NCI-H748 (cell line): Measurements from ENCODE around the gene GSE1.

Experiments
- DNase-seq: peaks from one replicate; lab custom pipeline; 2025; ENCODE audit not compliant: unreplicated experiment; lab: John Stamatoyannopoulos, UW

Gene GSE1

DNA sequence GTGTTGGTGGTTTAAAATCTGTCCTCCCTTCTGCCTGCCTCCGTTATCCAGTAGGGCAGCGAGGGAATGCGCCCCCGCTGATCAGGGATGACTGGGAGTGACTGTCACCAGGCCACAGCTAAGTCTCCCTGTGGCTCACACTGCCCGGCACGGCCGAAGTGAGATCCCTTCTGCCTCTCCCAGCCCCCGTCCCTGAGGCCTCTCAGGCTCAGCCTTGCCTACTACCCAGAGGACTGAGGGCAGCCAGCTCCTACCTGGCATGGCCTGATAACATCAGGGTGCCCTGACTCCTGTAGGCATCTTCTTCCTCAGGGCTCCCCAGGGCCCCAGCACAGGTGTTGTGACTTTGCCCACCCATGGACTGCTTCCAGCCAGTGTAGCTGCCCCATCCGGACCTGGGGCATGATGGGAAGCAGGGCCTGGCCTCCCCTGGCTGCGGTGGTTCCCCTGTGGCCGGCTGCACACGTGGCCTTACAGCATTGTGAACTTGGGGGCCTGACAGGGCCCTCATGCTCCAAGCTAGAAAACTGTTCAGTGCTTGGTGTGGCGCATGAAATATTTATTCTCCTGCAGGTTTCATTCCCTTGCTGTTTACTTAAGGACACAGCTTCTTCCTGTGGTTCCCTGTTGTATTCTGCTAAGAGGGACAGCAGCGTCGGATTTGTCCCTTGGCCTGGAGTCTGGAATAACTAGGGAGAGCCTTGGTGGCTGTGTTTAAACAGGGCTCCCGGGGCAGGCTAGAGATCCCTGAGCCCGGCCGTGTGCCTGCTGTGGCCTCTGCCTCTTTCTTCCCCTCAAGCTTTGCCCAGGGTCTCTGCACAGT is 45.6 kb downstream of the GSE1 start:
- no peak for DNase-seq

DNA sequence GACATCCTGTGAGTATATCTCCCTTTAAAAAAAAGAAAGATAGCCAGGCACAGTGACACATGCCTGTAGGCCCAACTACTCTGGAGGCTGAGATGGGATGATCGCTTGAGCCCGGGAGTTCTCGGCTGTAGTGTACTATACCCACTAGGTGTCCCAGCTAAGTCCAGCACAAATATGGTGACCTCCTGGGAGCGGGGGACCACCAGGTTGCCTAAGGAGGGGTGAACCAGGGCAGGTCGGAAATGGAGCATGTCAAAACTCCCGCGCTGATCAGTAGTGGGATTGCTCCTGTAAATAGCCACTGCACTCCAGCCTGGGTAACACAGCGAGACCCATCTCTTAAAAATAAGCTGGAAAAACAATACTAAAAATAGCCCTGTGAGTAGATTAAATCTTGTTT is 46.2 kb downstream of the GSE1 start:
- DNase-seq, result no peak

DNA sequence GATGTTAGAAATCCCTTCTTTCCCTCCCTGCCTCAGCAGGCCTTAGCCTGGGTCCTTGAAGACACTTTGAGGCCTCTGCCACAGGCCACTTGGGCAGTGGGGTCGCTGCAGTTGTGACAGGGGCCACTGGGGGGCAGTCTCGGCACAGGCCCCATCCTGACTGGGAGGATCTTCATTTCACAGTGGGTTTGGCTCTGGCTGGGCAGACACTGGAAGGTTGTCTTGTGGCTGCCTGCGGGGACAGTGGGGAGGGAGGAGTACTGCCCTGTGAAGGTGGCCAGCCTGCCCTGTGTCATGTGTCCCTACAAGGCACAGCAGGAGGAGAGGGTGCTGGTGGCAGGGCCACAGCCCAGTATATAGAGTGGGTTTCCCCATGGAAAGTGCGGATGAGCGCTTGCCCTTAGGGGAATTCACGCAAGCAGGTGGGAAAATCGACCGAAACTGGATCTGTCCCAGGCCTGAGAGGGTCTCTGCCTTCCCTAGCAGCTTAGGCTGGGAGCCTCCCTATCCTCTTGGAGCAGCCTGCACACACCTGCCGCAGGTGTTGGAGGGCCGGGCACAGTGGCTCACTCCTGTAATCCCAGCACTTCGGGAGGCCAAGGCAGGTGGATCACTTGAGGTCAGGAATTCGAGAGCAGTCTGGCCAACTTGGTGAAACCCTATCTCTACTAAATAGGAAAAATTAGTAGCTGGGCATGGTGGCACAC is 46.8 kb downstream of the GSE1 start:
- DNase-seq, result peak; percentile 29

DNA sequence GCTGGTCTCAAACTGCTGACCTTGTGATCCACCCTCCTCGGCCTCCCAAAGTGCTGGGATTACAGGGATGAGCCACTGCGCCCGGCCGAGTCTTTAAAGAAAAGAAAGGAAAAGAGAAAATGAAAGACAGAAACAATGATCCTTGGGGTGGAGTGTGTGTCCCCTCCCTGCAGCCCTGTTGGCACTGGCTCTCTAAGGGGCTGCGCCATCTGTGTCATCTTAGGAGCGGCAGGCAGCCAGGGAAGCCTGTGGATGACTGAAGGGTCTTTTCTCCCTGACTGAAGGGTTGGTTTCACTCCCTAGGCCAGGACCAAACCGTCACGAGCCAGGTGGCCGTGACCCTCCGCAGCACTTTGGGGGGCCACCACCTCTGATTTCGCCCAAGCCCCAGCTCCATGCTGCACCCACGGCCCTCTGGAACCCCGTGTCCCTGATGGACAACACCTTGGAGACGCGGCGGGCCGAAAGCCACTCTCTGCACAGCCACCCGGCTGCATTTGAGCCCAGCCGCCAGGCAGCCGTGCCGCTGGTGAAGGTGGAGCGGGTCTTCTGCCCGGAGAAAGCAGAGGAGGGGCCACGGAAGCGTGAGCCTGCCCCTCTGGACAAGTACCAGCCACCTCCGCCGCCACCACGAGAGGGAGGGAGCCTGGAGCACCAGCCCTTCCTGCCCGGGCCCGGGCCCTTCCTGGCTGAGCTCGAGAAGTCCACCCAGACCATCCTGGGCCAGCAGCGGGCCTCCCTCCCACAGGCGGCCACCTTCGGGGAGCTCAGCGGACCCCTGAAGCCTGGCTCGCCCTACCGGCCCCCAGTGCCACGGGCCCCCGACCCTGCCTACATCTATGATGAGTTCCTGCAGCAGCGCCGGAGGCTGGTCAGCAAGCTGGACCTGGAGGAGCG is 48.0 kb downstream of the GSE1 start:
- no peak for DNase-seq

DNA sequence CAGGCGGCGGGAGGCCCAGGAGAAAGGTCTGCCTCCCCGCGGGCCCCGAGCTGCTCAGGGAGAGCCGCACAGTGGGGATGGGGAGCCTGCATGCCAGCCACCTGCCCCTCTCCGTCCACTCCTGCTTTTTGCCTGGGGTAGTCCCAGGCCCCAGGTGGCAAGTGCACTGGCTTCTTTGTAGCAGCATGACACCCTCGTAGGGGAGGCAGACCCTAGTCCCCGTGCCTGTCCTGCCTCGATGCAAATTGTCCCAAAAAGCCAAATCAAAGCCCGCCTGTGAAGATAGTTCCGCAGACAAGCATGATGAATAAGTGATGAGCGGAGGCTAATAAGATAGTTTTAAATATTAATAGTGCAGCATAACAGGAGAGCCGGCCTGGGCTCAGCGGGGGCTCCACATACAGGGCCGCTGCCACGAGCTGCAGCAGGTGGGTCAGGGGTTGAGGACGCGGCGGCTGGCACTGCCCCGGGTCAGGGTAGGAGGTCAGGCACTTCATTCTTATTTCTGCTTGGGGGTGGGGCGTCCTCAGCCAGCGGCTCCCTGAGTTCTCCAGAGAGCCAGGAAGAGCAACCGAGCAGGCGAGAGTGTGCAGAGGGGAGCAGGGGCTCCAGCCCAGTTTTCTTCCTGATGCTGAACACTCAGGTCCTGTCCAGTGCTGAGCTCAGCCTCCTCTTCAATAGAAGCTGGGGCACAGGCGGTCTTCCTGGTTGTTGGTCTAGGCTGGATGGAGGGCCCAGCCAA is 48.8 kb downstream of the GSE1 start:
- no peak for DNase-seq

DNA sequence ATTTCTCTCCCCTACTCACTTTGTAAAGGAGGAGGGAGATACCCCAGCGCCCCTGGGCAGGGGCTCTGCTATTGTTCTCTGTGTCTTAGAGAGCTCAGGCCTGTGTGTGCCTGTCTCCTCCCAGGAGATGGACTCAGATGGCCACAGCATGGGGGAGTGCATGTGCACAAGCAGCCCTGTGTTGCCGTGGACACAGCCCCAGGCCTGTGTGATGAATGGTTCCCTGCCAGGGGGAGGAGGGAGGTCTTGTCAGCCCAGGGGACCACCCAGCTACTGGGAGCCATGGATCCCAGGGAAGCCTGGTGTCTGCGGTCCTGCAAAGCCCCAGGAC is 49.3 kb downstream of the GSE1 start:
- DNase-seq, result no peak

DNA sequence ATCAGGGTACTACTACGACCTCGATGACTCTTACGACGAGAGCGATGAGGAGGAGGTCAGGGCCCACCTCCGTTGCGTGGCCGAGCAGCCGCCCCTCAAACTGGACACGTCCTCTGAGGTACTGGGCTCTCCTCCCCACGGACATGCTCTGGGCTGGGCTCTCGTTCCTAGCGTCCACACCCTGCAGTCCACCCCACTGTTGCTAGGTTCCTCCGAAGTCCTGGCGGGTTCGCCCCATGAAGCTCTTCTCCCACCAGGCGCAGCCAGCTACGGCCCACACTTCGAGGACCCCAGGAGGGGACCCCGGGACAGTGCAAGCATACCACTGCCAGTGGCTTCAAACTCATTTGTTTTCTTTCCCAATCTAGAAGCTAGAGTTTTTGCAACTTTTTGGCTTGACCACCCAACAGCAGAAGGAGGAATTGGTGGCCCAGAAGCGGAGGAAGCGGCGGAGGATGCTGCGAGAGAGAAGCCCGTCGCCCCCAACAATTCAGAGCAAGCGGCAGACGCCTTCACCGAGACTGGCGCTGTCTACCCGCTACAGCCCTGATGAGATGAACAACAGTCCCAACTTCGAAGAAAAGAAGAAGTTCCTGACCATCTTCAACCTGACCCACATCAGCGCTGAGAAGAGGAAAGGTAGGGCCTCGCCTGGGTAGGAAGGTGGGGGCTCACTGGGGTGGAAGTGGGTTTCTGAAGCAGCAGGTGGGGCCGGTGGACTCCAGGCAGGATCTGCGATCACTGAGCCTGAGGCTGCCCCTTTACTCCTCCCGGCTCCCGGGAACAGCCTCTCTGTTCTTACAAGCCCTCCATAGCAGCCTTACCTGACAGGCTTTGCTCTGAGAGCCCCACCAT is 50.1 kb downstream of the GSE1 start:
- no peak for DNase-seq

DNA sequence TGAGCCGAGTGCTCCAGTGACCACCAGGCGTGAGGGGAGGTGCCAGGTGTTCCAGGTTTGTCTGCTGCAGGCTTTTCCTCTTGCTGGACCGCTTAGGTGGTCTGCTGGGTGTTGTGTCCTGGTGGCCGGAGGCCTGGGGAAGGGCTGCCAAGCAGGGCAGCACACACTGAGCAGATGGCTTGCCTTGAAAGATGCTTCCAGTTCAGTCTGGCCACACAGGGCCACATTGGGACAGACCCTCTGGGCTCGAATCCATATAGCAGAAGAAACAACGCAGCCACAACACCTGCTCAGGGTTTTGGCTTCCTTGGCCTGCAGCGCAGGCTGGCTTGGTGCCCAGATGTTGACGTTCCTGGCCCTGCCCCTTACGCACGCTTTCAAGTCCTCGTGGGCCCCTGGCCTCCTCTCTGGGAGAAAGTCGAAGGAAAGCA is 50.8 kb downstream of the GSE1 start:
- DNase-seq, result no peak

DNA sequence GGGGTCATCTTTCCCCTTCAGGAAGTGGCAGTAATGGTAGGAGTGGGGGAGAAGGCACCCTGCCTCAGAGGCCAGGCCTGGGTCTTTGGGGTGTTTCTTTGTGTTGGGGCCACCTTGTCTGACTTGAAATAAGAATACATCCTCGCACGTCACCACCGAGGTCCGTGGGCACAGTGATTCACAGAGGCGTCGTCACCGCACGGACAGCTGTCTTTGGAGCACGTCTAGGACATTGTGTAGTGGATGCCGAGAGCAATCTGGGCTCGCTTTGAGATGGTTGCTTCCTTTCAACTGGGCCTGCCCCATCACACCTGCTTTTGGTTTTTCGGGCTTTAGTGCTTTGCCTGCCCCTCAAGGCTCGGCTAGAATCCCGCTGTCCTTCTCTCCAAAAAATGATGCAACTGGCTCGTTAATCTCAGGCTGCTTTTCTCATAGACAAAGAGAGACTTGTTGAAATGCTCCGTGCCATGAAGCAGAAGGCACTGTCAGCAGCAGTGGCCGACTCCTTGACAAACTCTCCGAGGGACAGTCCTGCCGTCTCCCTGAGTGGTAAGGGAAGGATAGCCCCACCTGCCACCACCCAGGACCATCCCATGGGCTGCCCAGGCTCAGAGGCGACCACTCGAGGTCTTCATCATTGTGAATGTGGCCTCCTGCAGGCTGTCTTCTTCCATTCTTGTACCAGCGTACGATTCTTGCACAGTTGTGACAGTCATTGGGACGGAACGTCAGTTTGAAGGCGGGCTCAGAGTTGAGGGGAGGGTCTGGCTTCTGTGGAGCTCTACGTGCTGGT is 51.7 kb downstream of the GSE1 start:
- no peak for DNase-seq

DNA sequence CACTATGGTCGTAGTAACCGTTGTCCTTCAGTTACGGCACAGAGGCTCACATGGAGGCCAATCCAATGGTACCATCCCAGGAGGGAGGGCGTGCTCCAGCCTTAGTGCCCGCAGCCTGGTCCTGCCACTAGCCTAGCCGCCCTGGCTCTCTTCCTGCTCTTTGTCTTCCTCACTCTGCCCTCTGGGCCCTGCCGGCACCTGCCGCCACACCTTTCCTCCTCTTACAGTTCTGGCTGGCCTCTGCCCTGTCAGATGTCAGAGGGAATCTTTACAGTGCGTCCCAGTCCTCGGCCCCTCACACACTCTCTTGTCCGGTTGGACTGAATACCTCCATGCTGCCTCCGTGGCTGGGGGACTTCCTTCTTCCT is 52.2 kb downstream of the GSE1 start:
- DNase-seq, result no peak

DNA sequence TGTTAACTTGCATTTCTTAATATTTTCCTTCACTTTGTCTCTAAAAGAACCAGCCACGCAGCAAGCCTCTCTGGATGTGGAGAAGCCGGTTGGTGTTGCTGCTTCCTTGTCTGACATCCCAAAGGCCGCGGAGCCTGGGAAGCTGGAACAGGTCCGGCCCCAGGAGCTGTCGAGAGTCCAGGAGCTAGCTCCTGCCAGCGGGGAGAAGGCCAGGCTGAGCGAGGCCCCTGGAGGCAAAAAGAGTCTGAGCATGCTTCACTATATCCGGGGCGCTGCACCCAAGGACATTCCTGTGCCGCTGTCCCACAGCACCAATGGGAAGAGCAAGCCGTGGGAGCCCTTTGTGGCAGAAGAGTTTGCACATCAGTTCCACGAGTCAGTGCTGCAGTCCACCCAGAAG is 52.8 kb downstream of the GSE1 start:
- no peak for DNase-seq

DNA sequence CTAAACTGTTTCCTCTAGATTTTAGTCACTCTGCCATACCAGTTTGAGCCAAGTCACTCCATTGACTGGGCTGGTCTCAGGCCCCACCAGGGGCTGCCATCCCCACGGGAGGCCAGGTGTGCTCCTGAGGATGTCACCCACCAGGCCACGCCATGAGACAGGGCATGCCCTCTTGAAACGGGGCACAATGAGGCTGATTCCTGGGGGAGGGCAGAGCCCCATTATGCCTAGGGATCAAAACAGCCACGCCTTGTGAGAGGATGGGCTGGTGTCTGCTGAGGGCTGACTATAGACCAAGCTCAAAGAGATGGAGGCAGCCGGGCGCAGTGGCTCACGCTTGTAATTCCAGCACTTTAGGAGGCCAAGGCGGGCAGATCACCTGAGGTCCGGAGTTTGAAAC is 54.1 kb downstream of the GSE1 start:
- DNase-seq, result no peak

DNA sequence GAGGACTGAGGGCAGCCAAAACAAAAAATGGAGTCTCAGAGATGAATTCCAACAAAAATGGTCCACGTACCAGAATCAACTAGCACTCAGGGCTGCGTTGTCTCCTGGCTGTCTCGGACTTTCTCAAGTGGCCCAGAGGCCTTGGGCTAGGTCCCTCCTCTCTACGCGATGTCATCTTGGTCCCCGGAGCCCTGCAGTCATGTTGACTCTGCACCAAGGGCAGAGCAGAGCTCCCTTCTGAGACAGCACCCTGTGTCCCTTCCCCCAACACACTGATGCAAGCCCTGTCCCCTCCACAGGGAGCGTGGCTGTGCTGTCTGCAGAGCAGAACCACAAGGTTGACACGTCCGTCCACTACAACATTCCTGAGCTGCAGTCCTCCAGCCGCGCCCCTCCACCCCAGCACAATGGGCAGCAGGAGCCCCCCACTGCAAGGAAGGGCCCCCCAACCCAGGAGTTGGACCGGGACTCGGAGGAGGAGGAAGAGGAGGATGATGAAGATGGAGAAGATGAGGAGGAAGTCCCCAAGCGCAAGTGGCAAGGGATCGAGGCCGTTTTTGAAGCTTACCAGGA is 54.8 kb downstream of the GSE1 start:
- DNase-seq, result no peak

DNA sequence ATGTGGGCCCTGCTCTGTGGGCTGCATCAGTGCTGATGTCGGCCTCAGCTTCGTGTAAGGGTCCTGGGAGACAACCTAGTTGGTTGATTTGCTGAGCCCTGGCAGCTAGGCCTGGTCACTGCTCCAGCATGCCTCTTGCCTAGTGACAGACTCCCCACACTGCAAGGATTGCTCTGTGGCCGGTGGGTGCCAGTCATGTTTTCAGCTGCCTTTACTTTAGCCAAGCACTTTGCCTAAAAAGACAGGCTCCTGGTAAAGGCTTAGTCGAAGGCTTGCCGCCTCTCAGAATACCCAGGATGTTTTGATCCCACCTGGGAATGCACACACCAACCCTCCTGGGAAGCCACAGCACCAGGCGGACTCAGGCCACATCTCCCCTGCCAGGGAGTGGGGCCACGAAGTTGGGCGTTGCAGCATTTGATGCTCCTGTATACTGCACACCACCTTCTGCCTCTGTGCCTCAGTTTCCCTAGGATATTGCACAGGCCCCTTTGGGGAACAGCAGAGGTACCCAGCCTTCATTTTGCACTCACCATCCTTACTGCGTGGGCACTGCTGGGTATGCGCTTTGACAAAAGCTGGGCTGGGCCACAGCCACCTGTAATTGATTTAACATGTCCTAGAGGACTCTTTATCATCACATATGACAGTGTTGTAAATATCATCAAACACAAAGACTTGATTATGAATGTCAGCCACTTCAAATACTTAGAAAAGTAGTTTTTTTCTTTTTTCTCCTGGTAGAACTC is 55.7 kb downstream of the GSE1 start:
- no peak for DNase-seq

DNA sequence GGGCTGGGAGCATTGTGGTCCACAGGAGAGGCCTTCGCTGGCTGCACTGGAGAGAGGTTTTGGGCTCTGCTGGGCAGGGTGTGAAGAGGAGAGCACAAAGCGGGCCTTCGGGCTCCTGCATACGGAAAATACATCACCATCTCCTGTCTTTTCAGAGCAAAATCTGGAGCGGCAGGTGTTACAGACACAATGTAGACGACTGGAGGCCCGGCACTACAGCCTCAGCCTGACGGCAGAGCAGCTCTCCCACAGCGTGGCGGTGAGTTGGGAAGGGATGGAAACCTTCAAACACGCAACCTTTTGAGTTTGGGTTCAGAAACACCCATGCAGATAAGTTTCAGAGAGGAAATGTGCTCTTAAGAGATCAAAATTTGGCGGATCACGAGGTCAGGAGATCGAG is 57.7 kb downstream of the GSE1 start:
- no peak for DNase-seq

DNA sequence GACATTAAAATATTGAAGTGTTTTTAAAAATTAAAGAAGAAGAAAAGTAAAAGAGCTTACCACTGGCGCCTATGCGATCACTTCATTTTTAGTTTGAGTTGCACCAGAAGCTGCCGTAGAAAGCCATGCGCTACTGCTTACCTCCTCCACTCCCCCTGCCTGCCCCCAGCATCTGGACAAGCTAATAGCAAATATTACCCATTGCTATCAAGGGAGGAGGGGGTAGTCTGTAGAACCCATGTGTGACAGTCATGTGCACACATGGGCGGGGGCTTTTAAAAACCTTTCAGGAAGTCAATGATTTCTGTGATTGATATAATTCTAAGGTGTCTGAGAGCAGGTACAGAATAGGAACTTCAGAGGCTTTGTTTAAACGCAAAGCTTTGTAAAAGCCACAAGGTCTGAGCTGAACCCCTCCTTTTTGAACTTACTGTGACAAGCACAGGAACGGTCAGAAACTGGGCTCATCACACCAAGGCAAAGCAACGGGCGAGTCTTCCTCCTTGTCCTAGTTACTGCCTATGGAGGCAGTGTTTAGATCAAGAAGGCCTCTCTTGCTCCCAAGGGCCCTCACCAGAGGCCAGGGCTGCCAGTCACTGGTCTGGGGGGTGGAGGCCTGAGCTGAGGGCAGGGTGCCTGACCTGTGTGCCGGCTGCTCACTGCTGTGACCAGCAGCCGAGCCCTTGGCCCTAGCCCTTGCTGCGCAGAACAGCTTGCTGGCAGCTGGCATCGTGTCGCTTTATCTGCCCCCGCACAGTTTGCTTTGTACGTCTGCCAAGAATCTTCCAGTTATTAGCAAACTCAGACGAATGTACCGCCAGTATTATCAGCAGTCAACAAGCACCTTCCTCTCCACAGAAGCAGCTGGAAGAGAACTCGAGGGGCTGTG is 60.7 kb downstream of the GSE1 start:
- peak; percentile 22 for DNase-seq

DNA sequence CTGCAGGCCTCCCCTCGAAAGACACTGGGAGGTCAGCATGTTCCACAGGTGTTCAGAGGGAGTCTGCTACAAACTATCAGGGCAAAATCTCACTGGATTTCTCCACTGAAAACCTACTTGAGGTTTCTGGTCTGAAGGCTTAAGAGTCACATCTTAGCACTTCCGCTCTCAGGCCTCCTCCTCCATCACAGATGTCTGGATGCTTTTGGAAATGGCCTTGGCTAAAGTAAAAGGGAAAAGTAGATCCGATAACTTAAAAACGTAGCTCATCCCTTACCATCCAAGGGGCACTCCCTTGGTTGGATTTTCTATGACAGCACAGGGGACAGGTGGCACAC is 61.3 kb downstream of the GSE1 start:
- DNase-seq, result no peak
